ENCODE measurements around the gene ASPSCR1.
A peak's percentile ranks its signal among the peaks of the same experiment; 100 is the strongest.

The ASPSCR1 gene, protein sequence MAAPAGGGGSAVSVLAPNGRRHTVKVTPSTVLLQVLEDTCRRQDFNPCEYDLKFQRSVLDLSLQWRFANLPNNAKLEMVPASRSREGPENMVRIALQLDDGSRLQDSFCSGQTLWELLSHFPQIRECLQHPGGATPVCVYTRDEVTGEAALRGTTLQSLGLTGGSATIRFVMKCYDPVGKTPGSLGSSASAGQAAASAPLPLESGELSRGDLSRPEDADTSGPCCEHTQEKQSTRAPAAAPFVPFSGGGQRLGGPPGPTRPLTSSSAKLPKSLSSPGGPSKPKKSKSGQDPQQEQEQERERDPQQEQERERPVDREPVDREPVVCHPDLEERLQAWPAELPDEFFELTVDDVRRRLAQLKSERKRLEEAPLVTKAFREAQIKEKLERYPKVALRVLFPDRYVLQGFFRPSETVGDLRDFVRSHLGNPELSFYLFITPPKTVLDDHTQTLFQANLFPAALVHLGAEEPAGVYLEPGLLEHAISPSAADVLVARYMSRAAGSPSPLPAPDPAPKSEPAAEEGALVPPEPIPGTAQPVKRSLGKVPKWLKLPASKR

DNA sequence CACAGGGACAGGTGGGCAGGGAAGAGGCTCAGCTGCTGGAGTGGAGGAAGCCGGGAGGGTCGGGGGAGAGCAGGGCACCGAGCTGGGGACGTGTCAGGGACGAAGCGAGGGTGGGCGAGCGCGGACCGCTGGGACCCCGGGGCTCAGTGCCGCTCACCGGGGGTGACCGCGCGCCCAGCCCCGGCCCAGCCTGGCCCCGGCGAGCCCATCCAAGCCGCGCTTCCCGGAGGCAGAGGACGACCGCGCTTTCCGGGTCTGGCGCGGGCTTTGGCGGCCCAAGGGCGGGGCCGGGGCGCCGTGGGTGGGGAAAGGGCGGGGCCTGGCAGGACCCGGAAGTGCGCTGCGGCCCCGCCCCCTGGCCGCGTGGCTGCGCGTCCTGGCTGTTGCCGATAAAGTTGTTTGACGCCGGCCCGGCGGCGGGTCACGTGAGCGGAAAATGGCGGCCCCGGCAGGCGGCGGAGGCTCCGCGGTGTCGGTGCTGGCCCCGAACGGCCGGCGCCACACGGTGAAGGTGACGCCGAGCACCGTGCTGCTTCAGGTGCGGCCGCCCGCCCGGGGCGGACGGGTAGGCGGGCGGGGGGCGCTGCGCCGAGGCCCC lies at the start of gene ASPSCR1:
Gene ASPSCR1, plus strand, starts transcription at position 419 of the 598 bp plus-strand sequence. Its CDS starts 18 bp downstream, at position 437.
- DNase-seq (ENCODE audit: low read depth in 4 of 4, low spot score in 1 of 4) = peak; percentile 86 to 90 (median 86)

DNA sequence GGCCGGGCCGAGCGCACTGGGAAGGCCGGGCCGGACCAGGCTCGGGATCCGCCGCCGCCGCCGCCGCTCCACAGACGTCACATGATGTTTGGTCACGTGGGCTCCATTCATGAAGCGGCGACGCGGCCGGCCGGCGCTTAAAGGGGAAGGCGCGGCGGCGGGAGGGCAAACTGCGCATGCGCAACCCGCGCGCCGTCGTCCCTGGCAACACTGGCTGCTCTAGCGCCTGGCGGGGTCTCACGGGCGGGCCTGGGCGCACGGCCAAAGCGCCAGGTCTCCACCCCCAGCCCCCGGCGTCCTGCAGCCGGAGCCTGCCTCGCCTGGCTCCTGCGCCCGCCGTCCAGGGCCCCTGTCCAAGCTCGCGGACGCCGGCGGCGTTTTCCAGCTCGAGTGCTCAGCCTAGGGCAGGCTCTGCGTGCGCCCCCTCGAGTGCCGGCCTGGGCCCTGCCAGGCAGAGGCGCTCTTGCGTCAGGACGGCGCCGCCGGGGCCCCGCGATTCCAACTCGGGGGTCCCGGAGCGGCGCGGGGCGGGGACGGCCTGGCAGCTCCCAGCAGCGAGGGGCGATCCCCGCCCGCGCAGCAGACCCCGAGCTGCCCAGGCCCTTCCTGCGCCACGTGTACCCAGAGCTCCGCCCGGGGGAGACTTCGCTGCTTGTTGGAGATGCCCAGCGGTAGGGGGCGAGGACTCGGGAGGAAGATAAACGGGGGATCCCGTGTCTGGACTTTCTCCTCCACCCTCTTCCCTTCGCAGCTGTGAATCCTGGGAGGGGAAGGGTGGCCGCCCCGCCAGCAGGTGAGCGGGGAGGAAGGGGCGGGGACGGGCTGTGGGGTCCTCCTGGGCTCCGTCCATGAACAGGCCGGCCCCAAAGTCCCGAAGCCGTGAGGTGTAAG lies 49.5 kb upstream of the ASPSCR1 start, which contains the start of gene MAFG:
Gene MAFG, minus strand, starts transcription at position 83 of the 891 bp plus-strand sequence. CDS start 4,550 bp downstream, outside the sequence.
- peak; percentile 76 to 85 (median 80) for DNase-seq (ENCODE audit: low read depth in 4 of 4, low spot score in 1 of 4)

DNA sequence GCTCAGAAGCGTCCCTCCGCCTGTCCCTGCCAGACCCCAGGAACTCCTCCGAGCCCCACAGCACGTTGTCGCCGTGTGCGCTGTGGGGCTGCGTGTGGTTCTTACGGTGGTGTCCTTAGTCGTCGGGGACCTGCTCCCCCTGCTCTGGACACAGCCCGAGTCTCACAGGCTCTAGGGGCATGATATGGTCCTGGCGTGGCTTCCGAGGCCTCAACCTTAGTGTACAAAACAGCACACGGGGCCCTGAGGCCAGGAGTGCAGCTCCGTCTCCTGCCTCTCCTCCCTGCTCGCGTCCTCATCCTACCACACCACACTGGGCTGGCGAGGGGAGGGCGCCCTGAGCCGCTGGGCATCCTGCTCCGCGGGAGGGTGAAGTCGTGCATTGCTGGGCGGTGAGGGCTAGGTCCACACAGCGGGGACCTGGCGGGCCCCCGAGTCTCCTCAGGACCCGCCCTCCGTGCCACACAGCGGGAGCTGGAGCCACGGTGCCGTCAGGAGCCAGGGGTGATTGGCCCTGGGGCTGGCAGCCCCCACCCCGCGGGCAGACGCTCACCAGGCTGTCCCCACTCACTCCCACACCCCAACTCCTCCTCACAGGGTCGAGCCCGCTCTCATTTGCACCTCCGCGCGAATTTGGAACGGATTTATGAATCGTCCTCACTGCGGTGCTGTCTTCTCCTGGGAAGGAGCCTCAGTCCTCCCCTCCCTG lies 48.7 kb upstream of the ASPSCR1 start:
- DNase-seq (ENCODE audit: low read depth in 4 of 4, low spot score in 1 of 4) = no peak

DNA sequence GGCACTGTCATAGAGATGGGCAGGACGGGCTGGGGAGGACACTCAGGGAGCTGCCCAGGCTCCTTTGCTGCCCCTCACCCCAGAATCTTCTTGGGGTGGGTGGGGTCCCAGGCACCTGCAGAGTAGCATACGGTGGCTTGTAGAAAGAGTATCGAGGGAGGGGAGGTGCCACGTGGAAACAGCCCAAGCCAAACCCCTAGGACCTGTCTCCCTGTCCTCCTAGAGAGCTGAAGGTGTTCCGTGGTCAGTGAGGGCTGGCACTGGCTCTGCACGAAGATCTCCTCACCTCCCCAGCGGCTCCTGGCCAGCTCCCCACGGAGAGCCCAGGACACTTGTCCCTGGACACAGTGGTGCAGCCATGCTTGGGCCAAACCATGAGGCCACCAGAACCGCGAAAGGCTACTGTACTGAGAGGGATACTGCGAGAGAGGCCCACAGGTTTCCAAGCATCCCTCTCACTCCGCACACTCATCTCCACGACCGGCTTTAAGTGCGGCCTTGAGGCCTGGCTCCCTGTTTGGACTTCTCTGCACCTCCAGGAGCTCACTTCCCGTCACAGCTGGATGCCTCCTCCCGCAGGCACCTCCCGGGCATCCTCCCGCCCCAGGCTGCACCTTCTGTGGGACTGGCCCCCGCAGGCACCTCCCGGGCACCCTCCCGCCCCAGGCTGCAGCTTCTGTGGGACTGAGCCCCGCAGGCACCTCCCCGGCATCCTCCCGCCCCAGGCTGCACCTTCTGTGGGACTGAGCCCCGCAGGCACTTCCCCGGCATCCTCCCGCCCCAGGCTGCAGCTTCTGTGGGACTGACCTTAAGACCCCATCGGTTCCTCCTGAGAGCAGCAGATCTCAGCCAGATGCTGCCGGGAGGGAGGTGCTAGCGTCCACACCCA lies 47.9 kb upstream of the ASPSCR1 start:
- DNase-seq (ENCODE audit: low read depth in 4 of 4, low spot score in 1 of 4) = no peak

DNA sequence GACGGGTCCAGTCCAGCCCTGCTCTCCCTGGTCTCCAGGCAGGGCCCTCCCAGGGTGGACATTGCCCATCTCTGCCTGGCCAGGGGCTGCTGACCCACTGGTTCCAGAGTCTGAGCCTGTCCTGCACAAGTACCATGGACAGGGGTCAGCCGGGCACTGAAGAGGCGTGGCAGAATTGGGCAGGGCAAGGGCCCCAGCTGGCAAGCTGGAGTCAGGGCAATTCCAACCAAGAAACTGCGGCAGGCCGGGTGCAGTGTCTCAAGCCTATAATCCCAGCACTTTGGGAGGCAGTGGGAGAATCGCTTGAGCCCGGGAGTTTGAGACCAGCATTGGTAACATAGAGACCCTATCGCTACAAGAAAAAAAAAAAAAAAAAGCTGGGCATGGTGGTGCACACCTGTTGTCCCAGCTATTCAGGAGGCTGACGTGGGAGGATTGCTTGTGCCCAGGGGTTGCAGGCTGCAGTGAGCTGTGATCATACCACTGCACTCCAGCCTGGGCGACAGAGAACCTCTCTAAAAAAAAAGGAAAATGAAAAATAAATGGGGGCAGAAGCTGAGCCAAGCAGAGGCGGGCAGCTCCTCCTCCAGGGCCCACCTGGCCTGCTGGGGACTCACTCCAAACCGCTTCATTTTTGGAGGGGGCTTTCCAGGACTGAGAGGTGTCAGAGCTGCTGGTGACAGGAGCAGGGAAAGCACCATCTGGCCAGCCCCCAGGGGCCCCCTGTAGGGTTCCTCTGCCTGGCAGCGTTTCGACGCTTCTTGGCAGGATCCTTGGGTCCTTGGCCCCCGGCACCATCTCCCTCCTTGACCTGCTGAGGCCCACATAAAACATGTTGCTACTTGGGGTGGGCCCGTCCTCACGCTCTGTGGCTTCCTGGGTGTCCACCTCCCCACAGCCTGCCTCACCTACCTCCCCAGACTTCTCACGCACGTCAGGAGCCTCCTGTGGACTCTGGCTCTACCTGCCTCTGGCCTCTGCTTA lies 47.0 kb upstream of the ASPSCR1 start:
- DNase-seq (ENCODE audit: low read depth in 4 of 4, low spot score in 1 of 4) = no peak

DNA sequence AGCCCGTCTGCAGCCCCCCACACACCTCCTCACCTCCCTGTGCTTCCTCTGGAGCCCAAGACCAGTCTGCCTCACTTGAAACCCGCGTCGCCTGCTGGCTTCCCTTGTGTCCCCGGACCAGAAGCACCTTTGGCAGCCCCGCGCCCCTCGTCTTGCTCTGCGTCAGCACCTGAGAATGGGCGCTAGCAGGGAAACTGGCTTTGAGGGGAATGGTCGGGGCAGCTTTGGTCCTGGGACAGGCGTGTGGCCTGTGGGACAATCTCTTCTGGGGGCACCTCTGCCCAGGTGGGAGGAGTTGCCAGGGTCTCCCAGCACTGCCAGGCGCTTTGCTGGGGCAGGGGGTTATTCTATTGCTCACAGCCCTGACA lies 46.3 kb upstream of the ASPSCR1 start:
- no peak for DNase-seq (ENCODE audit: low read depth in 4 of 4, low spot score in 1 of 4)

DNA sequence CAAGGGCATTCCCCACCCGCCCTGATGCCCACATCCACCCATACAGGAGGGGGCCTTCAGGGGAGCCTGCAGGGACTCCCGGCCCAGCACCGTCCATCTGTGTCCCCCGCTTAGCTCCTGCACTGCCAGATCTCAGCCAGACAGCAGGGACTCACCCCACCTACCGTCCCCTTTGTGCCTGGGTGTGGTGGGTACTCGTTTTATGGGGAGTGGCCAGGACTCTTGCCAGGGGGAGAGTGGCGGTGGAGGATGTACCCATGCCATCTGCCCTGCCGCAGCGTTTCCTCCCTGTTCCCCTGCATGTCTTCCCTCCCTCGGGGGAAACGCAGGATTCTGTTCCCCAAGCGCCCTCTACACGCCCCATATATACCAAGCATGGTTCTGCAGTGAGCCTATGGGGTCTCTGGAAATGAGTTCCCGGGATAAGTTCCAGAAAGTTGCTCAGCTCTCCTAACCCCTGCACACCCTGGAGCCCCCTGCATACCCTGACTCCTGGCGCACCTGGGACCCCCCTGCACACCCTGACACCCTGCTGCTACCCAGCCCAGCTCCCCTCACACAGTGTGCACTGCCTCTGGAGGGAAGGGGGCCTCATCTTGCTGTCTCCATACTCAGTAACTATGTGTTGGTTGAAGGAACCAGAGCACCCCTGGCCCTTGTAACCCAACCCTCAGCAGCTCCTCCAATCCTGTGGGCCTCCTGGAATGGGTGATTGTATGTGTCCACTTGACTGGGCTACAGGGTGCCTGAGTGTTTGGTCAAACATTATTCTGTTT lies 45.7 kb upstream of the ASPSCR1 start:
- DNase-seq (ENCODE audit: low read depth in 4 of 4, low spot score in 1 of 4) = no peak

DNA sequence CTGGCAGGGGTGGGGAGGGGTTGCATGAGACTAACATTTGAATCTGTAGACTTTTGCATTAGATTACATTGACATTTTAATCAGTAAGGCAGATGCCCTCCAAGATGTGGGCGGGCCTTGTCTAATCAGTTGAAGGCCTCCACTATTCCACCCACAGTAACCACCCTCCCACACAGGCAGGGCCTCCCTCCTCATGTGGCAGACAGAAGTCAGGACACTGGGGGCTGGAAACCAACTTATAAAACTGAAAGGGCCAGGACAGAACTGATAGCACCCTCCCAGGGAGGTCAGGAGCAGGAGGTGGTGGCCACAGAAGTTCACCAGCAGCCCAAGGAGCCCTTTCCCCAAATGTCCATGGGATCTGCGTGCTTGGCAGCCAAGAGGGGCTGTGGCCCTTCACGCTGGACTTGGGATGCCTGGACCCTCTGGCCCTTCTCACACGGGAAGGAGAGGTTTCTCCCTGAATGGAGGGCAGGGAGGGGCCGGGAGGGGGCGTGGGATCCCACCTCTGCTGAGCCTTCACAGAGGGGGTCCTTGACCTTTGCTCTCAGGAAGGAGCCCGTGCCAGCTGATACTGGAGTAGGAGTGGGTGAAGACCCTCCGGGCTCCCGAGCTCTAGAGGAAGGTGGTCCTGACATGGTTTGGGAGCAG lies 45.0 kb upstream of the ASPSCR1 start:
- no peak for DNase-seq (ENCODE audit: low read depth in 4 of 4, low spot score in 1 of 4)

DNA sequence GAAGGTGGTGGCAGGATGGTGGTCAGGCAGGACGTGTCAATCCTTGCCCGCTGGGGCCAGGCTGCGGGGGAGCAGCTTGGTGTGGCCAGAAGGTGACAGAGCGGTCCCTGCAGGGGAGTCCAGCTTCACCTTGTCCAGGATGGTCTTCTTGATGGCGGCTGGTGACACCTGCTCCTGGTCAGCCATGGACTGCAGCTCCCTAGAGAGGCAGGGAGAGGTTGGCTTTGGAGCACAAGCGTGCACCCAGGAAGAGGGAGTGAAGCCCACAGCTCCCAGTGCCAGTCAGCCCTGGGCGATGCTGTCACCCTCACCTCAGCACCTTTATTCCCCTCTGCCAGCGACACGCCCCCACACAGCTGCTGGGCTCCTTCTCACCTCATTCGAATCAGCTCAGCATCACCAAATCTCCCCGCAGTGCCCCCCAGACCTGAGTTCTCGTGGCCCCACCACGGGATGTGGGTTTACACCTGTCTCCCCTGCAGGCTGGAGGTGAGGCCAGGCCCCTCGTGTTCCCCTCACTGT lies 44.2 kb upstream of the ASPSCR1 start:
- no peak for DNase-seq (ENCODE audit: low read depth in 4 of 4, low spot score in 1 of 4)

DNA sequence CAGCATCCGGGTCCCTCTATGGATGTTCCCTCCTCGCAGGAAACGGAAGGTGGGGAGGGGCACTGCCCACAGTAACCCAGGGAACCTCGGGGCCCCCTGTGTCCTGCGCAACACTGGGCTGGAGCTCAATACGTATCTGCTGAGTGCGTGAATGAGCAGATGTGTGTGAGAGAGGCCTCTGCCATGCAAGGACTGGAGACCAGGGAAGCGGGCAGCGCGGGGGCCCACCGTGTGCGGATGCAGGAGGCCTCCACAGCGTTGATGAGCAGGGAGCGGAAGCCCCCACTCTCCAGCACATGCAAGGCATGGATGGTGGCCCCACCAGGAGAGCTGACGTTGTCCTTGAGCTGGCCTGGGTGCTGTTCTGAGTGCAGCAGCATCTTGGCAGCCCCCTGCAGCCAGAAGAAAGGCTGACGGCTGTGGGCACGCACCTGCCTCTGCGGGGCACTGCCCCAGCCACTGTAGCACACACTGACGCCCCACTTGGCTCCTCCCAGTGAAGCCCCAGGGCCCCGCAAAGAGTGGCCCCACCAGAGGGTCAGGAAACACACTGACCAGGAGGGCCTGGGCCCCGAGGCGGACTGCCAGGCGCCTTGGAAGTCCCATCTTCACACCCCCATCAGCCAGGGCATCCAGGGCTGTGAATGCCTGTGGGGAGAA lies 43.2 kb upstream of the ASPSCR1 start:
- no peak for DNase-seq (ENCODE audit: low read depth in 4 of 4, low spot score in 1 of 4)

DNA sequence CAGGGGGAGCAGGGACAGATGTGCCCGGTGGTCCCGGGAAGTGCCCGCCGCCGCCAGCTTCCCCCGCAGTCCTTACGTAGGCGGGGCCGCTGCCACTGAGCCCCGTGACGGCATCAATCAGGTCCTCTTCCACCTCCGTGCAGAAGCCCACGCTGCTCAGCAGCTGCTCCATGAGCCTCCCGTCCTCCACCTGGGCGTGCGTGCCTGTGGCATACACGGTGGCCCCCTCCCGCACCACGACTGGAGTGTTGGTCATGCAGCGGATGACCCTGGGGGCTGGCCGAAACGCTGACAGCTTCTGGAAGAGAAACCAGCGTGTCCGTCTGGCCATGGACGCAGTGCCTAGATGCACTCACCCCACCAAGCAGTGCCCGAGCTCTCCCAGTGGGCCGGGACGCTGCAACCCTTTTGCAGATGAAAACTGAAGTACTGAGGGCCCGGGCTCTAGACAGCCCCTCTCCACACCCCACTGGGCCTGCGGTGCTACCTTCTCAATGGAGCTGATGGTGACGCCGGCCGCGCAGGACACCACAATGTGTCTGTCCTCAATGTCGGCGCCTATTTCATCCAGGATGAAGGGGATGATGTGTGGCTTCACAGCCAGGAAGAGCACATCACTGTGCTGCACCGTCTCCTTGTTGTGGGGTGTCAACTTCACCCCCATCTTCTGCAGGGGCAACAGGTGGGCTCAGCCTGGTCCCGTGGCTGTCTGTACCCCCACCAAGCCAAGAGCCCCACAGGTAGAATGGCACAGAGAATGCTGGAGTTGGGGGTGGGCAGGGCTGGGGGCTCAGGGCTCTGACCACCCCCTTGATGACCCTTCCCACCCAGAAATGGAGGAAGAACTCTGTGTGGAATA lies 42.4 kb upstream of the ASPSCR1 start:
- no peak for DNase-seq (ENCODE audit: low read depth in 4 of 4, low spot score in 1 of 4)

DNA sequence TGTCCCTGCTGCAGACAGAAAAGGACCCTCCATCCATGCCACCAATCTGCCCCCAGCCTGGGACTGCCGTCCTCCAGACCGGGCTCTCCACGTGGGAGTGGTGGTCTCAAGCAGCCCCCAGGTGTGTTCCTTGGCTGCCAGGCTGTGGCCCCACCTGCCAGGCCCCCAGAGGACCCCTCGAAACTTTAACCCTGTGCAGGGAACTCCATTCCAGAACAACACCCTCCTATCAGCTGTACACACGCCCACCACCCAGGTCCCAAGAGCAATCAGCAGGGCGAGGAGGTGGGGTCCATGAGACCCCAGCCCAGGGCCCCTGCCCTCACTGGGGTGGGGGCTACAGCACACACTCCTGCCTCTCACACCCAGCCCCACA lies 41.7 kb upstream of the ASPSCR1 start:
- DNase-seq (ENCODE audit: low read depth in 4 of 4, low spot score in 1 of 4) = no peak

DNA sequence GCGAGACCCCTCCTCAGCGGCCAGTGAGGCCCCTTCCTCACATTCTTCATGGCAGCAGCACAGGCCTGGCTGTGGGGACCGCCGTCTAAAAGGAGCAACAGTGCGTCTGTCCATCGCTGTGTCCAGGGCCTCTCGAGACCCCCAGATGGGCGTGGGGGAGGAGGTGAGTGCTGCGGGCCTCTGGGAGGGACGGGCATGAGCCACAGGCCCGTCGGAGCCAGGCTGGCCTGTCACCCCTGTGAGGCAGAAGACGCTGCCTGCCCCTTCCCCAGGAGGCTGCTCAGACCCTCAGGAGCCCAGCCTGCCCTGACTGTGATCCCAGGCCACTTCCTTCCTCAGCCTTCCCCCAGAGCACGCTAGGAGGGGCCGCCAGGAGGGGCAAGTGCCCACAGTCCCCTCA lies 38.2 kb upstream of the ASPSCR1 start:
- no peak for DNase-seq (ENCODE audit: low read depth in 4 of 4, low spot score in 1 of 4)

DNA sequence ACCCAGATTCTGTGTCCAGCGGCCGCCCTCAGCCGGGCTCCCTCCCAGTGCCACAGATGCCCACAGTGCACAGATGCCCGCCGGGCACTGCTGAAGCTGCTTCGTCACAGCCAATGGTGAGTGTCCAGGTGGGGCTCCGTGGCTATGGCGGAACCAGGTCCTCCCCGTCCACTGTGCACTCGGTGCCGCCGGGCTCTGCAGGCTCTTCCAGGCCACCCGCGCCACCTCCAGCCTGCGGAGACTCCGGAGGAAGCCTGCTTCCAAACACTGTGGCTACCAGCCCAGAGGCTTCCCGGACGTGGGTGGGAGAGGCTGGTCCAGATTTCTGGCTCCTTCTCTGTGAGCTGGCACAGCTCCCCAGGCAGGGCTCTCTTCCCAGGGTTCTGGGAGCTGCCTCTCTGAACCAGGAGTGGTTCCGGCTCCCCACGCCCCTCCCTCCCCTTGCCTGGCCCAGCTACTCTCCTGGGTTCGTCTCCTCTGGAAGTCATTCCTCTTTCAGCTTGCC lies 37.5 kb upstream of the ASPSCR1 start:
- DNase-seq (ENCODE audit: low read depth in 4 of 4, low spot score in 1 of 4) = no peak
